ENCODE results near the gene CAMKK2. TPM values are rescaled to one million over a fixed set of nuclear protein-coding genes. Genes with fewer than 3 reads are reported as not detected.

The CAMKK2 gene
- total and polyA plus RNA-seq, 2 experiments from 2014 or later = 20.1 to 29.8 TPM

DNA sequence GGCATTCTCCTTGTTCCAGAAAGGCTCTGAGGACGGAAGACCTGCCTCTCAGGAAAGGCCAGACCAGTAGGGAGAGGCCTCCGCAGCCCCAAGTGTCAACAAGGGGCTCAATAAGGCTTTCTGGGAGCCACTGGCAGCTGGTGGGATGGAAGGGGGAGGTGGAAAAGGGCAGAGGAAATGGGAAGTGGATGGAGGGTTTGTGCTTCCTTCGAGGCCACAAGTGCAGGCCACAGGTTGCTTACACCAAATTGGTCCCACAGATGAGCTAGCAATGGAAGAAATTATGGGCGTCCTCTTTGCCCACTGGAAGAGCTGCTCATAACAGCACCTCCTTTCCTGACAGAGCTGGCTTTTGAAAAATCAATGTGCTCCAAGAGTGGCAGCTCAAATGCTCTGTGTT, 58.4 kb downstream of the CAMKK2 start:
- H4K20me1 ChIP-seq (ENCODE audit: insufficient read depth) = no peaks in the 10 kb centered on the region
- no peaks in the 10 kb centered on the region for H3K4me1 ChIP-seq (ENCODE audit: insufficient read depth)
- H3K4me2 ChIP-seq (ENCODE audit: unreplicated experiment) = no peak overlapping the region
- H3K4me3 ChIP-seq = no peak overlapping the region
- H3K36me3 ChIP-seq (ENCODE audit: low read depth) = peaks cover 7% of the 10 kb centered on the region; the same call in 1 of the 2 replicates
- no peaks in the 10 kb centered on the region for H3K27me3 ChIP-seq (replicated peaks; ENCODE audit: insufficient read depth)
- TF ChIP-seq EZH2 (IDR thresholded peaks at IDR 0.05; ENCODE audit: insufficient read depth, poor library complexity, severe bottlenecking) (no peak), EZH2phosphoT487 (IDR thresholded peaks at IDR 0.05; ENCODE audit: insufficient read depth, low read depth) (no peak)
- H3K27ac ChIP-seq = no peak overlapping the region
- no peak overlapping the region for H3K9ac ChIP-seq
- H3K9me3 ChIP-seq (ENCODE audit: low read depth) = no peaks in the 10 kb centered on the region
- no peaks in the 10 kb centered on the region for H3F3A ChIP-seq (ENCODE audit: insufficient read depth)
- no peak overlapping the region for H2AFZ ChIP-seq
- no peaks in the 10 kb centered on the region for H3K79me2 ChIP-seq (ENCODE audit: insufficient read depth)
- in situ Hi-C loops (cut with MboI) = no loop called here
- 90 to 96% methylated on average over 4 of the region's 4 CpGs for WGBS, 2 experiments (ENCODE audit: low coverage in 1 of 2, low lambda C conversion rate in 2 of 2, missing lambda C conversion rate in 2 of 2)
- no peak for DNase-seq
- no peaks in the 10 kb centered on the region for H3K9me2 ChIP-seq (ENCODE audit: insufficient read depth)

DNA sequence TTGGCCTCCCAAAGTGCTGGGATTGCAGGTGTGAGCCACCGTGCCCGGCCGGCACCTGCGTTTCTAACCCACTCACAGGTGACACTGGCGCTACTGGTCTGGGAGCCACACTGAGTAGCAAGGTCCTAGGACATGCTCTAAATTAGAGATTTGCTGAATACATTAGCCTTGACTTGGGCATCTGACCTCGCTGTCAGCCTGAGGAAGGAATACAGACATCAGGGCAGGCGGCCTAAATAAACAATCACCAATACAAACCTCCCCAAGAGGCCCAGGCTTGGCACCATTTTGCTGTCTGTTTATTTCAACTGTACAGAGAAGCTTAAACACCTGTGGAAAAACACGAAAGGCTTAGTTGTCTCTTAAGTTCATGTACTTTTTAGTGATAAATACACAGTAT, 59.1 kb downstream of the CAMKK2 start:
- in situ Hi-C loops (cut with MboI) = no loop called here
- no peak for DNase-seq

DNA sequence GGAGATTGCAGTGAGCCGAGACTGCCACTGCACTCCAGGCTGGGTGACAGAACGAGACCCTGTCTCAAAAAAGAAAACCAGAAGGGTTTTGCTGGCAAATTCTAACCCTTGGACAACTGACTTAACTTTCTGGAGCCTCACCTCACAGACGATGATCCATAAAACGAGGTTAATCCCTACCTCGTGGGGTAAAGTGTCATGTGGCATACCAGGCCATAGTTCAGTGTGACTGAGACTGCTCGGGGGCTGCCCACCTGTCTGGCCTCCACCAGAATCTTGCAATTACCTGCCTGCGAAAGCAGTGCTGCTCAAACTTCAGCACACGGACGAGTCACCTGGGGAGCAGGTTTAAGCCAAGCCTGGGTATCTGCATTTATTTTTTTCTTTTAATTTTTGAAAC, 59.7 kb downstream of the CAMKK2 start:
- Histone ChIP-seq H3K4me1 (ENCODE audit: insufficient read depth) (no peaks in the 10 kb centered on the region), H3K36me3 (ENCODE audit: low read depth) (peaks cover 7% of the 10 kb centered on the region; the same call in 1 of the 2 replicates), H3K4me2 (ENCODE audit: unreplicated experiment) (no peak overlapping the region), H2AFZ (no peak overlapping the region), H3K79me2 (ENCODE audit: insufficient read depth) (no peaks in the 10 kb centered on the region), H3K27me3 (replicated peaks; ENCODE audit: insufficient read depth) (no peaks in the 10 kb centered on the region), H3F3A (ENCODE audit: insufficient read depth) (no peaks in the 10 kb centered on the region), H3K9ac (no peak overlapping the region), H3K27ac (no peak overlapping the region), H4K20me1 (ENCODE audit: insufficient read depth) (no peaks in the 10 kb centered on the region), H3K9me2 (ENCODE audit: insufficient read depth) (no peaks in the 10 kb centered on the region), H3K9me3 (ENCODE audit: low read depth) (no peaks in the 10 kb centered on the region), H3K4me3 (no peak overlapping the region)
- in situ Hi-C loops (cut with MboI) = no loop called here
- TF ChIP-seq EZH2 (IDR thresholded peaks at IDR 0.05; ENCODE audit: insufficient read depth, poor library complexity, severe bottlenecking) (no peak), EZH2phosphoT487 (IDR thresholded peaks at IDR 0.05; ENCODE audit: insufficient read depth, low read depth) (no peak)
- WGBS, 2 experiments (ENCODE audit: low coverage in 1 of 2, low lambda C conversion rate in 2 of 2, missing lambda C conversion rate in 2 of 2) = 87 to 90% methylated on average over 9 of the region's 9 CpGs
- no peak for DNase-seq

More for the DNA sequence above, 59.1 kb downstream of the CAMKK2 start:
- WGBS, 2 experiments (ENCODE audit: low coverage in 1 of 2, low lambda C conversion rate in 2 of 2, missing lambda C conversion rate in 2 of 2) = 90 to 92% methylated on average over 8 of the region's 8 CpGs
- no peaks in the 10 kb centered on the region for H3K27me3 ChIP-seq (replicated peaks; ENCODE audit: insufficient read depth)
- H3K4me3 ChIP-seq = no peak overlapping the region
- H3K4me1 ChIP-seq (ENCODE audit: insufficient read depth) = no peaks in the 10 kb centered on the region
- no peak overlapping the region for H3K9ac ChIP-seq
- no peaks in the 10 kb centered on the region for H3K9me2 ChIP-seq (ENCODE audit: insufficient read depth)
- H4K20me1 ChIP-seq (ENCODE audit: insufficient read depth) = no peaks in the 10 kb centered on the region
- peaks cover 7% of the 10 kb centered on the region; the same call in 1 of the 2 replicates for H3K36me3 ChIP-seq (ENCODE audit: low read depth)
- no peaks in the 10 kb centered on the region for H3K9me3 ChIP-seq (ENCODE audit: low read depth)
- H2AFZ ChIP-seq = no peak overlapping the region
- H3K4me2 ChIP-seq (ENCODE audit: unreplicated experiment) = no peak overlapping the region
- no peak for TF ChIP-seq EZH2phosphoT487 (IDR thresholded peaks at IDR 0.05; ENCODE audit: insufficient read depth, low read depth)
- no peak for TF ChIP-seq EZH2 (IDR thresholded peaks at IDR 0.05; ENCODE audit: insufficient read depth, poor library complexity, severe bottlenecking)
- no peaks in the 10 kb centered on the region for H3F3A ChIP-seq (ENCODE audit: insufficient read depth)
- H3K27ac ChIP-seq = no peak overlapping the region
- H3K79me2 ChIP-seq (ENCODE audit: insufficient read depth) = no peaks in the 10 kb centered on the region

DNA sequence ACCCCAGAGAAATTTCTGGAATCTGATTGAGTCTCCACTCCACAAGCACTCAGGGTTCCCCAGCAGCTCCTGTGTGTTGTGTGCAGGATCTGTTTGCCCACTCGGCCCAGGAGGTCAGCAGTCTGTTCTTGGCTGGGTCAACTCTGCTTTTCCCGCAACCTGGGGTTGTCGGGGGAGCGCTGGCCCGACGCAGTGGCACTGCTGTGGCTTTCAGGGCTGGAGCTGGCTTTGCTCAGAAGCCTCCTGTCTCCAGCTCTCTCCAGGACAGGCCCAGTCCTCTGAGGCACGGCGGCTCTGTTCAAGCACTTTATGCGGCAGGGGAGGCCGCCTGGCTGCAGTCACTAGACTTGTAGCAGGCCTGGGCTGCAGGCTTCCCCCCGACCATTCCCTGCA, 62.9 kb downstream of the CAMKK2 start:
- Histone ChIP-seq H3K9me2 (ENCODE audit: insufficient read depth) (no peaks in the 10 kb centered on the region), H3F3A (ENCODE audit: insufficient read depth) (no peaks in the 10 kb centered on the region), H3K9me3 (ENCODE audit: low read depth) (no peaks in the 10 kb centered on the region), H3K27ac (no peak overlapping the region), H3K27me3 (replicated peaks; ENCODE audit: insufficient read depth) (no peaks in the 10 kb centered on the region), H3K79me2 (ENCODE audit: insufficient read depth) (no peaks in the 10 kb centered on the region), H4K20me1 (ENCODE audit: insufficient read depth) (no peaks in the 10 kb centered on the region), H2AFZ (no peak overlapping the region), H3K4me3 (no peak overlapping the region), H3K36me3 (ENCODE audit: low read depth) (no peaks in the 10 kb centered on the region; the same call in 1 of the 2 replicates), H3K4me2 (ENCODE audit: unreplicated experiment) (no peak overlapping the region), H3K9ac (no peak overlapping the region), H3K4me1 (ENCODE audit: insufficient read depth) (no peaks in the 10 kb centered on the region)
- in situ Hi-C loops (cut with MboI) = no loop called here
- WGBS, 2 experiments (ENCODE audit: low coverage in 1 of 2, low lambda C conversion rate in 2 of 2, missing lambda C conversion rate in 2 of 2) = 75 to 77% methylated on average over 11 of the region's 11 CpGs
- DNase-seq = no peak
- TF ChIP-seq EZH2phosphoT487 (IDR thresholded peaks at IDR 0.05; ENCODE audit: insufficient read depth, low read depth) = no peak
- TF ChIP-seq EZH2 (IDR thresholded peaks at IDR 0.05; ENCODE audit: insufficient read depth, poor library complexity, severe bottlenecking) = no peak
